Measurements from ENCODE around the gene USP17L26.
"Not testable (repeated sequence)": the region's sequence is repeated elsewhere in the genome, so short reads cannot be mapped to it uniquely, and the experiment has no call there.

Gene USP17L26, protein sequence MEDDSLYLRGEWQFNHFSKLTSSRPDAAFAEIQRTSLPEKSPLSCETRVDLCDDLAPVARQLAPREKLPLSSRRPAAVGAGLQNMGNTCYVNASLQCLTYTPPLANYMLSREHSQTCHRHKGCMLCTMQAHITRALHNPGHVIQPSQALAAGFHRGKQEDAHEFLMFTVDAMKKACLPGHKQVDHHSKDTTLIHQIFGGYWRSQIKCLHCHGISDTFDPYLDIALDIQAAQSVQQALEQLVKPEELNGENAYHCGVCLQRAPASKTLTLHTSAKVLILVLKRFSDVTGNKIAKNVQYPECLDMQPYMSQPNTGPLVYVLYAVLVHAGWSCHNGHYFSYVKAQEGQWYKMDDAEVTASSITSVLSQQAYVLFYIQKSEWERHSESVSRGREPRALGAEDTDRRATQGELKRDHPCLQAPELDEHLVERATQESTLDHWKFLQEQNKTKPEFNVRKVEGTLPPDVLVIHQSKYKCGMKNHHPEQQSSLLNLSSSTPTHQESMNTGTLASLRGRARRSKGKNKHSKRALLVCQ

DNA sequence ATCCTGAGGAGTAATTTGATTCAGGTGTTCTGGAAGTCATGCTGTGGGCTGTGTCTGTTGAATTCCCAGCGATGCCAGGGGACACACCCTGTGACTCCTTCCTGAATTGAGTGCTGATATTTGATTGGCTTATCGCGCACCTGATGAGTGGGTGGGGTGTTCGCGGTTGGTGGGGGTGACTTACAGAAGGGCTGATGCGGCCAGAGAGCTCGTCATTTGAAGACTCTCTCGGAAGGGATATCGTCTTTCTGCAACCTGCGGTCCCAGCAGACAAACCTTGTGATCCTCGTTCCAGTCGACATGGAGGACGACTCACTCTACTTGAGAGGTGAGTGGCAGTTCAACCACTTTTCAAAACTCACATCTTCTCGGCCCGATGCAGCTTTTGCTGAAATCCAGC is at the start of gene USP17L26:
USP17L26 (plus strand) TSS at position 301 of the 400 bp plus-strand sequence; CDS start at position 301, 0 bp downstream.
- not testable (repeated sequence) for H3K4me3 ChIP-seq; H3K27ac ChIP-seq; H3K9me3 ChIP-seq (ENCODE audit: low read depth, low read length); H3K9ac ChIP-seq (ENCODE audit: insufficient read length); DNase-seq (ENCODE audit: low read depth, low spot score); H3K36me3 ChIP-seq (ENCODE audit: insufficient read depth, low read length)

DNA sequence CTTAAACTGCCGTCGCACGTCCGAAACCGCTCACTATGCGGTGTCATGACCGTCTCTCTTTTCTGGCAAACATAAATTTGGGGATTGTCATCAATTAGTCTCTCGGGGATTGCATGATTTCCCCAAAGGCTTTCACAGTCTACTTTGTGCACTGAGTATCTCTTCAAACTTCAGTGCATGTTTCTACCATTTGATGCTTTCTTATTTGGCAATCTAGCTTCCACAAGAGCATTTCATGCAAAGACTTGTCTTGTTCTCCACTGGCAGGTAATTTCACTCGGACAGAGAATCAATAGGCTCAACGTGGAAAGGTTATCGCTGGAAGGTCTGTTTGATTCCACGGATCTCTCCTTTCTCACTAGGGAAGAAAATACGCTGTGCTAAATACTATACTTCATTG is 10.3 kb upstream of the USP17L26 start:
- H3K9me3 ChIP-seq (ENCODE audit: low read depth, low read length); H3K9ac ChIP-seq (ENCODE audit: insufficient read length); H3K27ac ChIP-seq; DNase-seq (ENCODE audit: low read depth, low spot score); H3K4me3 ChIP-seq; H3K36me3 ChIP-seq (ENCODE audit: insufficient read depth, low read length): not testable (repeated sequence)

DNA sequence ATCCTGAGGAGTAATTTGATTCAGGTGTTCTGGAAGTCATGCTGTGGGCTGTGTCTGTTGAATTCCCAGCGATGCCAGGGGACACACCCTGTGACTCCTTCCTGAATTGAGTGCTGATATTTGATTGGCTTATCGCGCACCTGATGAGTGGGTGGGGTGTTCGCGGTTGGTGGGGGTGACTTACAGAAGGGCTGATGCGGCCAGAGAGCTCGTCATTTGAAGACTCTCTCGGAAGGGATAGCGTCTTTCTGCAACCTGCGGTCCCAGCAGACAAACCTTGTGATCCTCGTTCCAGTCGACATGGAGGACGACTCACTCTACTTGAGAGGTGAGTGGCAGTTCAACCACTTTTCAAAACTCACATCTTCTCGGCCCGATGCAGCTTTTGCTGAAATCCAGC is 9.6 kb upstream of the USP17L26 start, which contains the start of gene USP17L24:
USP17L24 (plus strand) TSS at position 301 of the 400 bp plus-strand sequence; CDS start at position 301, 0 bp downstream.
- not testable (repeated sequence) for H3K36me3 ChIP-seq (ENCODE audit: insufficient read depth, low read length); DNase-seq (ENCODE audit: low read depth, low spot score); H3K9ac ChIP-seq (ENCODE audit: insufficient read length); H3K9me3 ChIP-seq (ENCODE audit: low read depth, low read length); H3K4me3 ChIP-seq; H3K27ac ChIP-seq

DNA sequence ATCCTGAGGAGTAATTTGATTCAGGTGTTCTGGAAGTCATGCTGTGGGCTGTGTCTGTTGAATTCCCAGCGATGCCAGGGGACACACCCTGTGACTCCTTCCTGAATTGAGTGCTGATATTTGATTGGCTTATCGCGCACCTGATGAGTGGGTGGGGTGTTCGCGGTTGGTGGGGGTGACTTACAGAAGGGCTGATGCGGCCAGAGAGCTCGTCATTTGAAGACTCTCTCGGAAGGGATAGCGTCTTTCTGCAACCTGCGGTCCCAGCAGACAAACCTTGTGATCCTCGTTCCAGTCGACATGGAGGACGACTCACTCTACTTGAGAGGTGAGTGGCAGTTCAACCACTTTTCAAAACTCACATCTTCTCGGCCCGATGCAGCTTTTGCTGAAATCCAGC is 4.8 kb upstream of the USP17L26 start, which contains the start of gene USP17L25:
USP17L25 (plus strand) TSS at position 301 of the 400 bp plus-strand sequence; CDS start at position 301, 0 bp downstream.
- not testable (repeated sequence) for H3K27ac ChIP-seq; H3K9me3 ChIP-seq (ENCODE audit: low read depth, low read length); DNase-seq (ENCODE audit: low read depth, low spot score)

DNA sequence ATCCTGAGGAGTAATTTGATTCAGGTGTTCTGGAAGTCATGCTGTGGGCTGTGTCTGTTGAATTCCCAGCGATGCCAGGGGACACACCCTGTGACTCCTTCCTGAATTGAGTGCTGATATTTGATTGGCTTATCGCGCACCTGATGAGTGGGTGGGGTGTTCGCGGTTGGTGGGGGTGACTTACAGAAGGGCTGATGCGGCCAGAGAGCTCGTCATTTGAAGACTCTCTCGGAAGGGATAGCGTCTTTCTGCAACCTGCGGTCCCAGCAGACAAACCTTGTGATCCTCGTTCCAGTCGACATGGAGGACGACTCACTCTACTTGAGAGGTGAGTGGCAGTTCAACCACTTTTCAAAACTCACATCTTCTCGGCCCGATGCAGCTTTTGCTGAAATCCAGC is 4.6 kb downstream of the USP17L26 start, which contains the start of gene USP17L5:
USP17L5 (plus strand) TSS at position 301 of the 400 bp plus-strand sequence; CDS start at position 301, 0 bp downstream.
- not testable (repeated sequence) for DNase-seq (ENCODE audit: low read depth, low spot score); H3K9ac ChIP-seq (ENCODE audit: insufficient read length)

More for the DNA sequence above, 4.8 kb upstream of the USP17L26 start, which contains the start of gene USP17L25:
- H3K9ac ChIP-seq (ENCODE audit: insufficient read length); H3K4me3 ChIP-seq; H3K36me3 ChIP-seq (ENCODE audit: insufficient read depth, low read length): not testable (repeated sequence)

DNA sequence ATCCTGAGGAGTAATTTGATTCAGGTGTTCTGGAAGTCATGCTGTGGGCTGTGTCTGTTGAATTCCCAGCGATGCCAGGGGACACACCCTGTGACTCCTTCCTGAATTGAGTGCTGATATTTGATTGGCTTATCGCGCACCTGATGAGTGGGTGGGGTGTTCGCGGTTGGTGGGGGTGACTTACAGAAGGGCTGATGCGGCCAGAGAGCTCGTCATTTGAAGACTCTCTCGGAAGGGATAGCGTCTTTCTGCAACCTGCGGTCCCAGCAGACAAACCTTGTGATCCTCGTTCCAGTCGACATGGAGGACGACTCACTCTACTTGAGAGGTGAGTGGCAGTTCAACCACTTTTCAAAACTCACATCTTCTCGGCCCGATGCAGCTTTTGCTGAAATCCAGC is 9.4 kb downstream of the USP17L26 start, which contains the start of gene USP17L27:
USP17L27 (plus strand) TSS at position 301 of the 400 bp plus-strand sequence; CDS start at position 301, 0 bp downstream.
- not testable (repeated sequence) for H3K36me3 ChIP-seq (ENCODE audit: insufficient read depth, low read length); H3K4me3 ChIP-seq; DNase-seq (ENCODE audit: low read depth, low spot score); H3K9me3 ChIP-seq (ENCODE audit: low read depth, low read length); H3K9ac ChIP-seq (ENCODE audit: insufficient read length); H3K27ac ChIP-seq

More for the DNA sequence above, 4.6 kb downstream of the USP17L26 start, which contains the start of gene USP17L5:
- H3K36me3 ChIP-seq (ENCODE audit: insufficient read depth, low read length); H3K4me3 ChIP-seq; H3K27ac ChIP-seq; H3K9me3 ChIP-seq (ENCODE audit: low read depth, low read length): not testable (repeated sequence)

DNA sequence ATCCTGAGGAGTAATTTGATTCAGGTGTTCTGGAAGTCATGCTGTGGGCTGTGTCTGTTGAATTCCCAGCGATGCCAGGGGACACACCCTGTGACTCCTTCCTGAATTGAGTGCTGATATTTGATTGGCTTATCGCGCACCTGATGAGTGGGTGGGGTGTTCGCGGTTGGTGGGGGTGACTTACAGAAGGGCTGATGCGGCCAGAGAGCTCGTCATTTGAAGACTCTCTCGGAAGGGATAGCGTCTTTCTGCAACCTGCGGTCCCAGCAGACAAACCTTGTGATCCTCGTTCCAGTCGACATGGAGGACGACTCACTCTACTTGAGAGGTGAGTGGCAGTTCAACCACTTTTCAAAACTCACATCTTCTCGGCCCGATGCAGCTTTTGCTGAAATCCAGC is 14.1 kb downstream of the USP17L26 start, which contains the start of gene USP17L28:
USP17L28 (plus strand) TSS at position 301 of the 400 bp plus-strand sequence; CDS start at position 301, 0 bp downstream.
- not testable (repeated sequence) for H3K36me3 ChIP-seq (ENCODE audit: insufficient read depth, low read length); H3K9me3 ChIP-seq (ENCODE audit: low read depth, low read length); H3K9ac ChIP-seq (ENCODE audit: insufficient read length); H3K27ac ChIP-seq; DNase-seq (ENCODE audit: low read depth, low spot score); H3K4me3 ChIP-seq

DNA sequence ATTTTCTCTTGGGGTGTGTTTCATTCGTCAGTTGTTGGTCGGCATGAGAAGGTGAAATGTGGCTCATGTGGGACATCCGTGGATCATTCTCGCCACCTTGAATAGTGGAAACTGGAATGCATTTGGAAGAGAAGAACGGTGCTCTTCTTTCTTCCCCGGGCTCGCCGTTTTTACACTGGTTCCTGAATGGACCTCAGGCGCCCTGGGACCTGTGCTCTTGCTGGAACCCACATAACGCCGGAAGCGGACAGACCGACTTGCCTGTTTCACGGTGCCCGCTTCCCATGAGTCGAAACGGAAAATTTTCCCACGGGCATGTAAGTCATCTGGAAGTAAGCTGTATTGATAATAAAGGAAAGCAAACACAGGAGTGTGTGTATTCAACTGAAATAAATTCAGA is 16.4 kb downstream of the USP17L26 start:
- not testable (repeated sequence) for DNase-seq (ENCODE audit: low read depth, low spot score); H3K27ac ChIP-seq; H3K36me3 ChIP-seq (ENCODE audit: insufficient read depth, low read length); H3K4me3 ChIP-seq; H3K9me3 ChIP-seq (ENCODE audit: low read depth, low read length); H3K9ac ChIP-seq (ENCODE audit: insufficient read length)

DNA sequence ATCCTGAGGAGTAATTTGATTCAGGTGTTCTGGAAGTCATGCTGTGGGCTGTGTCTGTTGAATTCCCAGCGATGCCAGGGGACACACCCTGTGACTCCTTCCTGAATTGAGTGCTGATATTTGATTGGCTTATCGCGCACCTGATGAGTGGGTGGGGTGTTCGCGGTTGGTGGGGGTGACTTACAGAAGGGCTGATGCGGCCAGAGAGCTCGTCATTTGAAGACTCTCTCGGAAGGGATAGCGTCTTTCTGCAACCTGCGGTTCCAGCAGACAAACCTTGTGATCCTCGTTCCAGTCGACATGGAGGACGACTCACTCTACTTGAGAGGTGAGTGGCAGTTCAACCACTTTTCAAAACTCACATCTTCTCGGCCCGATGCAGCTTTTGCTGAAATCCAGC is 18.9 kb downstream of the USP17L26 start, which contains the start of gene USP17L29:
USP17L29 (plus strand) TSS at position 301 of the 400 bp plus-strand sequence; CDS start at position 301, 0 bp downstream.
- DNase-seq (ENCODE audit: low read depth, low spot score); H3K4me3 ChIP-seq; H3K9ac ChIP-seq (ENCODE audit: insufficient read length); H3K27ac ChIP-seq; H3K9me3 ChIP-seq (ENCODE audit: low read depth, low read length); H3K36me3 ChIP-seq (ENCODE audit: insufficient read depth, low read length): not testable (repeated sequence)

DNA sequence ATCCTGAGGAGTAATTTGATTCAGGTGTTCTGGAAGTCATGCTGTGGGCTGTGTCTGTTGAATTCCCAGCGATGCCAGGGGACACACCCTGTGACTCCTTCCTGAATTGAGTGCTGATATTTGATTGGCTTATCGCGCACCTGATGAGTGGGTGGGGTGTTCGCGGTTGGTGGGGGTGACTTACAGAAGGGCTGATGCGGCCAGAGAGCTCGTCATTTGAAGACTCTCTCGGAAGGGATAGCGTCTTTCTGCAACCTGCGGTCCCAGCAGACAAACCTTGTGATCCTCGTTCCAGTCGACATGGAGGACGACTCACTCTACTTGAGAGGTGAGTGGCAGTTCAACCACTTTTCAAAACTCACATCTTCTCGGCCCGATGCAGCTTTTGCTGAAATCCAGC is 28.4 kb downstream of the USP17L26 start, which contains the start of gene USP17L30:
USP17L30 (plus strand) TSS at position 301 of the 400 bp plus-strand sequence; CDS start at position 301, 0 bp downstream.
- H3K36me3 ChIP-seq (ENCODE audit: insufficient read depth, low read length); DNase-seq (ENCODE audit: low read depth, low spot score); H3K9me3 ChIP-seq (ENCODE audit: low read depth, low read length); H3K27ac ChIP-seq; H3K9ac ChIP-seq (ENCODE audit: insufficient read length); H3K4me3 ChIP-seq: not testable (repeated sequence)

DNA sequence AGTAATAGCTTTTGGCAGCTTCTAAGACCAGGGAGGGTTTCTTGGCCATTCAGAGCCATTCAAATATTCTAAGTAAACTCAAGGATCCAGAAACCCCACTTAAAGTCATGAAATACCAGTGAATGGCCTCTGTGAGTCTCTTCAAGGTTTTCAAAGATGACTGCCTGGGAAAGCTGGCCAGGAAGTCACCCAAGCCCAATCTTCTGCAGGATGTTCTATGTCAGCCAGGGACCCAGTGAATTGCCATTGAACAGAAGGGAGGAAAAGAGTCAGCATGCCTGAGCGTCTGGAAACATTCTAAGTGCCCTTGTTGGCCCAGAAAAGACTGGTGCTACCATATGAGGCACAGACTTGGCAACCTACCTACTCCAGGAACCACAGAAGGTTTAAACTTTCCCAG is 45.4 kb downstream of the USP17L26 start:
- H3K4me3 ChIP-seq; H3K27ac ChIP-seq; H3K9me3 ChIP-seq (ENCODE audit: low read depth, low read length); DNase-seq (ENCODE audit: low read depth, low spot score); H3K36me3 ChIP-seq (ENCODE audit: insufficient read depth, low read length); H3K9ac ChIP-seq (ENCODE audit: insufficient read length): not testable (repeated sequence)

DNA sequence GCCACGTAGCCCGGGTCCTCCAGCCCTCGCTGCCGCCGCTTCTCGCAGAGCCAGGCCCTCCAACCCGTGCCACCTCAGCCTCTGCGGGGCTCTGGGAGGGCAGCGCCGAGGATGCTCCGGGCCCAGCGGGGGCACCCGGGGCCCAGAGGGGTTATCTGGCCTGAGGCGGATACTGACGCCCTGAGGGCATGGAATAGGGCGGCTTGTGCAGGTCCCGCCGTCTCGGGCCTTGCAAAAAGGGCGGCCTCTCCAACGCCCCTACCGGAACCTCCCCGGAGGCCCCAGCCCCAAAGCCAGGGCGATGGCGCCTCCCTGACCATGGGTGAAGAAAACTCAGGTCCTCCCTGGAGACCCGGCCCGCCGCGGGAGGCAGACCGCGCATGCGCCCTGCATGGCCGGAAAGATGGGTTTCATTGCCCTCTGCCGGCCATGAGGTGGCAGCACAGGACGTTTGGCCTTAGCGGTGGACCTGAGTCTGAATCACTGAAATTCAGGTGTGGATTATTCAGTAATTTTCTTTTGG is 46.6 kb downstream of the USP17L26 start:
- H3K27ac ChIP-seq, H3K4me3 ChIP-seq: not testable (repeated sequence)

More for the DNA sequence above, 46.6 kb downstream of the USP17L26 start:
- DNase-seq (ENCODE audit: low read depth, low spot score); H3K9ac ChIP-seq (ENCODE audit: insufficient read length); H3K9me3 ChIP-seq (ENCODE audit: low read depth, low read length); H3K36me3 ChIP-seq (ENCODE audit: insufficient read depth, low read length): not testable (repeated sequence)
